Keratinocyte (primary cell): ENCODE measurements around the gene RPP21. TPM values are rescaled to one million over a fixed set of nuclear protein-coding genes. Genes with fewer than 3 reads are reported as not detected.
A peak's percentile ranks its signal among the peaks of the same experiment; 100 is the strongest.
"Not testable (repeated sequence)": the region's sequence is repeated elsewhere in the genome, so short reads cannot be mapped to it uniquely, and the experiment has no call there.

Source experiments
- DNase-seq: peaks from one replicate; pipeline ENCODE4 v3.0.0-alpha.2; 2011; ENCODE audit warnings: low read depth, missing footprints, low spot score
- FAIRE-seq: peaks from 2 replicates; lab custom pipeline; 2011; peaks lifted over from hg19 to GRCh38; lab: Jason Lieb, UNC
- H2AFZ ChIP-seq: 2 replicates; pipeline ENCODE4 v1.6.0; 2012; ENCODE audit warnings: low read length, control low read depth, inconsistent platforms; ENCODE audit not compliant: control insufficient read depth
- H3K27ac ChIP-seq: 2 replicates; pipeline ENCODE4 v1.5.1; 2011; ENCODE audit warnings: low read length; ENCODE audit not compliant: control insufficient read depth, insufficient read depth
- H3K27me3 ChIP-seq: 3 replicates; pipeline ENCODE4 v1.6.0; 2011; ENCODE audit warnings: low read length; ENCODE audit not compliant: control insufficient read depth, insufficient read depth; ENCODE audit errors: extremely low read depth
- H3K36me3 ChIP-seq, 2 experiments: 2 replicates in 1 of 2; 3 replicates in 1 of 2; pipeline ENCODE4 v1.5.1; 2011; ENCODE audit warnings: low read length in 2 of 2, mild to moderate bottlenecking in 1 of 2; ENCODE audit not compliant: control insufficient read depth in 2 of 2, insufficient read depth in 2 of 2; ENCODE audit errors: extremely low read depth in 1 of 2
- H3K4me1 ChIP-seq: 3 replicates; pipeline ENCODE4 v1.5.1; 2011; ENCODE audit warnings: low read length; ENCODE audit not compliant: control insufficient read depth, insufficient read depth; ENCODE audit errors: extremely low read depth
- H3K4me2 ChIP-seq: 3 replicates; pipeline ENCODE4 v1.6.0; 2011; ENCODE audit warnings: low read depth, low read length; ENCODE audit not compliant: control insufficient read depth, insufficient read depth; ENCODE audit errors: extremely low read depth
- H3K4me3 ChIP-seq, 3 experiments: fragments of 200-600 bp in 1 of 3; sonication (generic) in 1 of 3; 2 replicates in 2 of 3; 3 replicates in 1 of 3; pipeline ENCODE4 v1.5.1; 2011 to 2016; ENCODE audit warnings: low read length in 3 of 3, mild to moderate bottlenecking in 3 of 3, control low read depth in 2 of 3, inconsistent platforms in 1 of 3, low read depth in 1 of 3, mixed read lengths in 1 of 3, mixed run types in 1 of 3, moderate library complexity in 1 of 3; ENCODE audit not compliant: control insufficient read depth in 2 of 3, insufficient read depth in 2 of 3; ENCODE audit errors: extremely low read depth in 1 of 3
- H3K79me2 ChIP-seq: 2 replicates; pipeline ENCODE4 v1.6.0; 2012; ENCODE audit warnings: low read length; ENCODE audit not compliant: control insufficient read depth, insufficient read depth
- H3K9ac ChIP-seq: 3 replicates; pipeline ENCODE4 v1.6.0; 2011; ENCODE audit warnings: low read length; ENCODE audit not compliant: control insufficient read depth, insufficient read depth; ENCODE audit errors: extremely low read depth
- H3K9me1 ChIP-seq: 3 replicates; pipeline ENCODE4 v1.6.0; 2011; ENCODE audit warnings: low read length; ENCODE audit not compliant: control insufficient read depth, insufficient read depth; ENCODE audit errors: extremely low read depth
- H3K9me3 ChIP-seq: 2 replicates; pipeline ENCODE4 v1.5.1; 2012; ENCODE audit warnings: low read depth, low read length; ENCODE audit not compliant: control insufficient read depth
- H4K20me1 ChIP-seq: 3 replicates; pipeline ENCODE4 v1.6.0; 2011; ENCODE audit warnings: low read length; ENCODE audit not compliant: control insufficient read depth, insufficient read depth; ENCODE audit errors: extremely low read depth
- EZH2 ChIP-seq: IDR thresholded peaks from one replicate; pipeline ENCODE4 v1.6.1; 2012; ENCODE audit warnings: inconsistent platforms, mild to moderate bottlenecking, low read length, moderate library complexity
- dilution Hi-C: fragments of 300-500 bp; cut with MboI; formaldehyde crosslinking; loops from one replicate; pipeline ENCODE4 v1.7.0; 2020; ENCODE audit warnings: low sequenced_read_pairs; ENCODE audit not compliant: extremely low pct_ligation_motif_present
- polyA plus RNA-seq, 5 experiments: library from polyadenylated mRNA; depleted of rRNA in 3 of 5; stranded (reverse) in 3 of 5; stranded (forward) in 1 of 5; unstranded in 1 of 5; fragments of >200 nt; gene quantifications; 1 replicate in 1 of 5; 2 replicates in 3 of 5; 3 replicates in 1 of 5; pipeline versions ENCODE4 v1.2.1 to v1.2.3, GENCODE V29; 2011 to 2012; ENCODE audit warnings: missing spikeins in 2 of 5, low read depth in 1 of 5, low replicate concordance in 1 of 5
- TF ChIP-seq, protein P1 (sequence below), 3 experiments: IDR thresholded peaks in 1 of 3; conservative IDR thresholded peaks in 1 of 3; optimal IDR thresholded peaks in 1 of 3; 2 replicates in 2 of 3; 3 replicates in 1 of 3; pipeline versions ENCODE3 to v1.5.1; 2011; ENCODE audit warnings: low read length in 3 of 3, mild to moderate bottlenecking in 3 of 3, moderate library complexity in 2 of 3, control low read depth in 1 of 3, inconsistent platforms in 1 of 3; ENCODE audit not compliant: insufficient read depth in 2 of 3; ENCODE audit errors: extremely low read depth in 1 of 3

The RPP21 gene
- polyA plus RNA-seq, 1 donor (not counting 4 experiments of a cell fraction or from before 2014, with no cell fraction given), result 25.7 TPM

DNA sequence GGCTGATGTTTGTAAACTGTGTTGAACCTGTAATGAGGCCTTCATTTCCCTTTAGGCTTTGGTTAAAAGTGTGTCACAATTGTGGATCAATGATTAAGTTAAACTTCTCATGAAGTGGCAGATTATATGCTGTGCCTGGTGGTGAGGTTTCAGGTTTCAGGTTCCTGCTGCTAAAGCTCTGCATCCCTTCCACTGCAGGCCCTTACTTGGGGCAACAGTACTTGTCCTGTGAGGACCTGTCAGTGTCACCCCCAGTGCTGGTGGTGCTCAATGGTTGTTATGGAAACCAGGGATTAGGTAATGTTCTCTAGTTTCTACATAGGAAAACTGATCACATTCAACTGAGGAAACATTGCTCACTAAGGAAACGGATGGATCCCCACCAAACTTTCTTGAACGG lies 18.5 kb downstream of the RPP21 start:
- no peak overlapping the region for H3K4me3 ChIP-seq
- H3K79me2 ChIP-seq, result no peaks in the 10 kb centered on the region
- H3K27ac ChIP-seq, result no peak overlapping the region
- DNase-seq (no peak), FAIRE-seq (no peak)
- no peaks in the 10 kb centered on the region for H3K9me3 ChIP-seq
- H3K9ac ChIP-seq, result no peak overlapping the region
- dilution Hi-C loops, result no loop called here
- TF ChIP-seq, protein P1, sequence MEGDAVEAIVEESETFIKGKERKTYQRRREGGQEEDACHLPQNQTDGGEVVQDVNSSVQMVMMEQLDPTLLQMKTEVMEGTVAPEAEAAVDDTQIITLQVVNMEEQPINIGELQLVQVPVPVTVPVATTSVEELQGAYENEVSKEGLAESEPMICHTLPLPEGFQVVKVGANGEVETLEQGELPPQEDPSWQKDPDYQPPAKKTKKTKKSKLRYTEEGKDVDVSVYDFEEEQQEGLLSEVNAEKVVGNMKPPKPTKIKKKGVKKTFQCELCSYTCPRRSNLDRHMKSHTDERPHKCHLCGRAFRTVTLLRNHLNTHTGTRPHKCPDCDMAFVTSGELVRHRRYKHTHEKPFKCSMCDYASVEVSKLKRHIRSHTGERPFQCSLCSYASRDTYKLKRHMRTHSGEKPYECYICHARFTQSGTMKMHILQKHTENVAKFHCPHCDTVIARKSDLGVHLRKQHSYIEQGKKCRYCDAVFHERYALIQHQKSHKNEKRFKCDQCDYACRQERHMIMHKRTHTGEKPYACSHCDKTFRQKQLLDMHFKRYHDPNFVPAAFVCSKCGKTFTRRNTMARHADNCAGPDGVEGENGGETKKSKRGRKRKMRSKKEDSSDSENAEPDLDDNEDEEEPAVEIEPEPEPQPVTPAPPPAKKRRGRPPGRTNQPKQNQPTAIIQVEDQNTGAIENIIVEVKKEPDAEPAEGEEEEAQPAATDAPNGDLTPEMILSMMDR (optimal IDR thresholded peaks at IDR 0.05 in 1 of 3, IDR thresholded peaks at IDR 0.05 in 1 of 3, conservative IDR thresholded peaks at IDR 0.05 in 1 of 3; ENCODE audit: extremely low read depth in 1 of 3, insufficient read depth in 2 of 3, low read length in 3 of 3), result no peak
- TF ChIP-seq EZH2, result no peak
- H3K27me3 ChIP-seq, result peaks cover 45% of the 10 kb centered on the region
- no peaks in the 10 kb centered on the region for H4K20me1 ChIP-seq
- H3K36me3 ChIP-seq, result no peaks in the 10 kb centered on the region
- no peaks in the 10 kb centered on the region for H3K4me1 ChIP-seq
- H3K9me1 ChIP-seq, result no peaks in the 10 kb centered on the region
- no peak overlapping the region for H3K4me2 ChIP-seq
- H2AFZ ChIP-seq, result no peak overlapping the region

DNA sequence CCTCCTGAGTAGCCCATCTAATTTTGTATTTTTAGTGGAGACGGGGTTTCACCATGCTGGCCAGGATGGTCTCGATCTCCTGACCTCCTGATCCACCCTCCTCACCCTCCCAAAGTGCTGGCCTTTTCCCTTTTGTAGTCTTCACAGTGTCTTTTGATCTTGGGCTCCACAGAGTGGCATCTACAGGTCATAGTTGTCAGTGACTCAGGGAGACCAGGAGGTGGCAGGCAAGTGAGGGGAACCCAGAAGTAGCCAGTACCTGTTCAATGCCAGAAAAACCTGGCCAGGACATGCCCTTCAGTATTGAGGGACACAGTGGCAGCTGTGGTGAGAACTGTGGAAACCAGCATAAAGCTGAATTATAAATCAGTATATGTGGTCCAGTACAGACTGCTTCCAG lies 19.6 kb downstream of the RPP21 start:
- Histone ChIP-seq H3K79me2 (no peaks in the 10 kb centered on the region), H3K4me3 (no peak overlapping the region), H3K9me1 (no peaks in the 10 kb centered on the region), H3K27me3 (peaks cover 36% of the 10 kb centered on the region), H3K36me3 (no peaks in the 10 kb centered on the region), H2AFZ (no peak overlapping the region), H3K9ac (no peak overlapping the region), H3K9me3 (no peaks in the 10 kb centered on the region), H3K4me2 (no peak overlapping the region), H3K4me1 (no peaks in the 10 kb centered on the region), H3K27ac (no peak overlapping the region), H4K20me1 (no peaks in the 10 kb centered on the region)
- no peak for DNase-seq
- TF ChIP-seq, protein P1 (optimal IDR thresholded peaks at IDR 0.05 in 1 of 3, IDR thresholded peaks at IDR 0.05 in 1 of 3, conservative IDR thresholded peaks at IDR 0.05 in 1 of 3; ENCODE audit: extremely low read depth in 1 of 3, insufficient read depth in 2 of 3, low read length in 3 of 3), result peak in 2 of 3 experiments; percentile 28 to 36
- TF ChIP-seq EZH2, result no peak
- dilution Hi-C loops, result no loop called here
- FAIRE-seq, result no peak

DNA sequence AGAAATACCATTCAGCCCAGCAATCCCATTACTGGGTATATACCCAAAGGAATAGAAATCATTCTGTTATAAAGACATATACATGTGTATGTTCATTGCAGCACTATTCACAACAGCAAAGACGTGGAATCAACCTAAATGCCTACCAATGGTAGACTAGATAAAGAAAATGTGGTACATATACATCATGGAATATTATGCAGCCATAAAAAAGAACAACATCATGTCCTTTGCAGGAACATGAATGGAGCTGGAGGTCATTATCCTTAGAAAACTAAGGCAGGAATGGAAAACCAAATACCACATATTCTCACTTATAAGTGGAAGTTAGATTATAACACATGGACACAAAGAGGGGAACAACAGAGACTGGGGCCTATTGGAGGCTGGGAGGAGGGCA lies 24.3 kb downstream of the RPP21 start:
- DNase-seq, H3K9ac ChIP-seq, H3K4me3 ChIP-seq, H2AFZ ChIP-seq, H3K9me1 ChIP-seq, H4K20me1 ChIP-seq, dilution Hi-C loops, H3K9me3 ChIP-seq, H3K79me2 ChIP-seq, H3K27ac ChIP-seq, H3K4me1 ChIP-seq, FAIRE-seq, H3K4me2 ChIP-seq, H3K36me3 ChIP-seq: not testable (repeated sequence)
- H3K27me3 ChIP-seq, result peaks cover 18% of the 10 kb centered on the region
